HG03571 (cell line): ENCODE results near the gene ABAT.
"Not testable (repeated sequence)": the region's sequence is repeated elsewhere in the genome, so short reads cannot be mapped to it uniquely, and the experiment has no call there.

Source experiments
- ATAC-seq: cut with Tn5 transposase; IDR thresholded peaks from one replicate; pipeline ENCODE4 v1.9.1; 2021; ENCODE audit not compliant: unreplicated experiment

The ABAT gene

GRCh38 chr16:8648877-8649276, 25.5 kb upstream of the ABAT start:
- no peak for ATAC-seq

GRCh38 chr16:8649829-8650554, 24.4 kb upstream of the ABAT start:
- no peak for ATAC-seq

GRCh38 chr16:8651958-8652357, 22.5 kb upstream of the ABAT start:
- ATAC-seq = not testable (repeated sequence)

- ATAC-seq = no peak
Measured at GRCh38 chr16:8655184-8655717, 19.2 kb upstream of the ABAT start.

- no peak for ATAC-seq
Measured at GRCh38 chr16:8656376-8656775, 18.0 kb upstream of the ABAT start.

- ATAC-seq = no peak
Measured at GRCh38 chr16:8660841-8661301, 13.5 kb upstream of the ABAT start.

GRCh38 chr16:8661703-8662102, 12.7 kb upstream of the ABAT start:
- ATAC-seq = no peak

GRCh38 chr16:8663192-8664089, 11.0 kb upstream of the ABAT start:
- ATAC-seq = no peak

GRCh38 chr16:8665529-8665928, 8.9 kb upstream of the ABAT start:
- ATAC-seq = no peak

- ATAC-seq = no peak
Measured at GRCh38 chr16:8667492-8667891, 6.9 kb upstream of the ABAT start.

- ATAC-seq = no peak
Measured at GRCh38 chr16:8668113-8668512, 6.3 kb upstream of the ABAT start.

GRCh38 chr16:8669481-8669880, 4.9 kb upstream of the ABAT start:
- no peak for ATAC-seq

GRCh38 chr16:8670014-8670560, 4.3 kb upstream of the ABAT start:
- ATAC-seq = no peak

GRCh38 chr16:8673611-8674412, 605 bp upstream of the ABAT start:
- ATAC-seq = peak; percentile 54

- ATAC-seq = no peak
Measured at GRCh38 chr16:8675183-8676159, 1.1 kb downstream of the ABAT start.

- ATAC-seq = no peak
Measured at GRCh38 chr16:8676160-8676547, 1.7 kb downstream of the ABAT start.

- no peak for ATAC-seq
Measured at GRCh38 chr16:8676737-8677375, 2.4 kb downstream of the ABAT start.

GRCh38 chr16:8677481-8677880, 3.1 kb downstream of the ABAT start:
- no peak for ATAC-seq
